ENCODE data around the gene TEKT3.

The TEKT3 gene

GRCh38 chr17:15377200-15377599, 35.8 kb upstream of the TEKT3 start:
- H3K4me1 ChIP-seq (ENCODE audit: control insufficient read depth, insufficient read depth, low read length, unreplicated experiment), result peaks cover 12% of the 10 kb centered on the region
- no peak overlapping the region for H3K4me3 ChIP-seq (ENCODE audit: low read depth, low read length)
- H3K27ac ChIP-seq (ENCODE audit: low read depth, low read length), result no peak overlapping the region
- peak overlapping the region; percentile 72 for H2AFZ ChIP-seq (ENCODE audit: low read length, unreplicated experiment)
- H3K36me3 ChIP-seq (ENCODE audit: insufficient read depth, low read length), result no peaks in the 10 kb centered on the region
- no peaks in the 10 kb centered on the region for H3K27me3 ChIP-seq (ENCODE audit: insufficient read depth, low read length)
- H3K79me2 ChIP-seq (ENCODE audit: control insufficient read depth, insufficient read depth, low read length, unreplicated experiment), result no peaks in the 10 kb centered on the region

GRCh38 chr17:15371376-15372130, 30.2 kb upstream of the TEKT3 start:
- H3K79me2 ChIP-seq (ENCODE audit: control insufficient read depth, insufficient read depth, low read length, unreplicated experiment), result no peaks in the 10 kb centered on the region
- H3K27me3 ChIP-seq (ENCODE audit: insufficient read depth, low read length), result no peaks in the 10 kb centered on the region
- H2AFZ ChIP-seq (ENCODE audit: low read length, unreplicated experiment), result no peak overlapping the region
- H3K36me3 ChIP-seq (ENCODE audit: insufficient read depth, low read length), result no peaks in the 10 kb centered on the region
- no peak overlapping the region for H3K27ac ChIP-seq (ENCODE audit: low read depth, low read length)
- H3K4me3 ChIP-seq (ENCODE audit: low read depth, low read length), result no peak overlapping the region
- H3K4me1 ChIP-seq (ENCODE audit: control insufficient read depth, insufficient read depth, low read length, unreplicated experiment), result no peaks in the 10 kb centered on the region

GRCh38 chr17:15368600-15368999, 27.2 kb upstream of the TEKT3 start:
- Histone ChIP-seq H3K36me3 (ENCODE audit: insufficient read depth, low read length) (no peaks in the 10 kb centered on the region), H3K27ac (ENCODE audit: low read depth, low read length) (no peak overlapping the region), H3K4me1 (ENCODE audit: control insufficient read depth, insufficient read depth, low read length, unreplicated experiment) (no peaks in the 10 kb centered on the region), H2AFZ (ENCODE audit: low read length, unreplicated experiment) (no peak overlapping the region), H3K4me3 (ENCODE audit: low read depth, low read length) (no peak overlapping the region), H3K79me2 (ENCODE audit: control insufficient read depth, insufficient read depth, low read length, unreplicated experiment) (no peaks in the 10 kb centered on the region), H3K27me3 (ENCODE audit: insufficient read depth, low read length) (no peaks in the 10 kb centered on the region)

GRCh38 chr17:15366026-15366425, 24.6 kb upstream of the TEKT3 start:
- H3K79me2 ChIP-seq (ENCODE audit: control insufficient read depth, insufficient read depth, low read length, unreplicated experiment), result no peaks in the 10 kb centered on the region
- no peaks in the 10 kb centered on the region for H3K36me3 ChIP-seq (ENCODE audit: insufficient read depth, low read length)
- no peak overlapping the region for H3K27ac ChIP-seq (ENCODE audit: low read depth, low read length)
- H3K27me3 ChIP-seq (ENCODE audit: insufficient read depth, low read length), result no peaks in the 10 kb centered on the region
- no peak overlapping the region for H2AFZ ChIP-seq (ENCODE audit: low read length, unreplicated experiment)
- H3K4me1 ChIP-seq (ENCODE audit: control insufficient read depth, insufficient read depth, low read length, unreplicated experiment), result no peaks in the 10 kb centered on the region
- no peak overlapping the region for H3K4me3 ChIP-seq (ENCODE audit: low read depth, low read length)

GRCh38 chr17:15364615-15365014, 23.2 kb upstream of the TEKT3 start:
- Histone ChIP-seq H3K27ac (ENCODE audit: low read depth, low read length) (no peak overlapping the region), H3K4me1 (ENCODE audit: control insufficient read depth, insufficient read depth, low read length, unreplicated experiment) (no peaks in the 10 kb centered on the region), H2AFZ (ENCODE audit: low read length, unreplicated experiment) (no peak overlapping the region), H3K36me3 (ENCODE audit: insufficient read depth, low read length) (no peaks in the 10 kb centered on the region), H3K4me3 (ENCODE audit: low read depth, low read length) (no peak overlapping the region), H3K79me2 (ENCODE audit: control insufficient read depth, insufficient read depth, low read length, unreplicated experiment) (no peaks in the 10 kb centered on the region), H3K27me3 (ENCODE audit: insufficient read depth, low read length) (no peaks in the 10 kb centered on the region)

GRCh38 chr17:15363702-15364101, 22.3 kb upstream of the TEKT3 start:
- no peak overlapping the region for H2AFZ ChIP-seq (ENCODE audit: low read length, unreplicated experiment)
- no peak overlapping the region for H3K4me3 ChIP-seq (ENCODE audit: low read depth, low read length)
- no peak overlapping the region for H3K27ac ChIP-seq (ENCODE audit: low read depth, low read length)
- H3K27me3 ChIP-seq (ENCODE audit: insufficient read depth, low read length), result no peaks in the 10 kb centered on the region
- no peaks in the 10 kb centered on the region for H3K4me1 ChIP-seq (ENCODE audit: control insufficient read depth, insufficient read depth, low read length, unreplicated experiment)
- no peaks in the 10 kb centered on the region for H3K79me2 ChIP-seq (ENCODE audit: control insufficient read depth, insufficient read depth, low read length, unreplicated experiment)
- no peaks in the 10 kb centered on the region for H3K36me3 ChIP-seq (ENCODE audit: insufficient read depth, low read length)

GRCh38 chr17:15361592-15361991, 20.2 kb upstream of the TEKT3 start:
- no peaks in the 10 kb centered on the region for H3K36me3 ChIP-seq (ENCODE audit: insufficient read depth, low read length)
- H3K27ac ChIP-seq (ENCODE audit: low read depth, low read length), result no peak overlapping the region
- no peak overlapping the region for H2AFZ ChIP-seq (ENCODE audit: low read length, unreplicated experiment)
- H3K4me1 ChIP-seq (ENCODE audit: control insufficient read depth, insufficient read depth, low read length, unreplicated experiment), result no peaks in the 10 kb centered on the region
- no peaks in the 10 kb centered on the region for H3K27me3 ChIP-seq (ENCODE audit: insufficient read depth, low read length)
- H3K4me3 ChIP-seq (ENCODE audit: low read depth, low read length), result no peak overlapping the region
- H3K79me2 ChIP-seq (ENCODE audit: control insufficient read depth, insufficient read depth, low read length, unreplicated experiment), result no peaks in the 10 kb centered on the region

- no peaks in the 10 kb centered on the region for H3K4me1 ChIP-seq (ENCODE audit: control insufficient read depth, insufficient read depth, low read length, unreplicated experiment)
- H3K36me3 ChIP-seq (ENCODE audit: insufficient read depth, low read length), result no peaks in the 10 kb centered on the region
- no peak overlapping the region for H3K27ac ChIP-seq (ENCODE audit: low read depth, low read length)
- no peak overlapping the region for H2AFZ ChIP-seq (ENCODE audit: low read length, unreplicated experiment)
- no peak overlapping the region for H3K4me3 ChIP-seq (ENCODE audit: low read depth, low read length)
- H3K27me3 ChIP-seq (ENCODE audit: insufficient read depth, low read length), result no peaks in the 10 kb centered on the region
- no peaks in the 10 kb centered on the region for H3K79me2 ChIP-seq (ENCODE audit: control insufficient read depth, insufficient read depth, low read length, unreplicated experiment)
These were observed 19.8 kb upstream of the TEKT3 start for GRCh38 chr17:15361151-15361550.

- H3K27ac ChIP-seq (ENCODE audit: low read depth, low read length), result no peak overlapping the region
- H3K4me1 ChIP-seq (ENCODE audit: control insufficient read depth, insufficient read depth, low read length, unreplicated experiment), result peaks cover 15% of the 10 kb centered on the region
- H3K27me3 ChIP-seq (ENCODE audit: insufficient read depth, low read length), result no peaks in the 10 kb centered on the region
- no peak overlapping the region for H2AFZ ChIP-seq (ENCODE audit: low read length, unreplicated experiment)
- no peaks in the 10 kb centered on the region for H3K36me3 ChIP-seq (ENCODE audit: insufficient read depth, low read length)
- H3K79me2 ChIP-seq (ENCODE audit: control insufficient read depth, insufficient read depth, low read length, unreplicated experiment), result no peaks in the 10 kb centered on the region
- no peak overlapping the region for H3K4me3 ChIP-seq (ENCODE audit: low read depth, low read length)
These were observed 12.9 kb upstream of the TEKT3 start for GRCh38 chr17:15354256-15354655.

GRCh38 chr17:15351925-15352324, 10.5 kb upstream of the TEKT3 start:
- Histone ChIP-seq H3K4me3 (ENCODE audit: low read depth, low read length) (no peak overlapping the region), H3K27me3 (ENCODE audit: insufficient read depth, low read length) (no peaks in the 10 kb centered on the region), H3K27ac (ENCODE audit: low read depth, low read length) (peak overlapping the region; percentile 19; the same call in 1 of the 2 replicates), H3K4me1 (ENCODE audit: control insufficient read depth, insufficient read depth, low read length, unreplicated experiment) (peaks cover 29% of the 10 kb centered on the region), H2AFZ (ENCODE audit: low read length, unreplicated experiment) (no peak overlapping the region), H3K36me3 (ENCODE audit: insufficient read depth, low read length) (no peaks in the 10 kb centered on the region), H3K79me2 (ENCODE audit: control insufficient read depth, insufficient read depth, low read length, unreplicated experiment) (no peaks in the 10 kb centered on the region)

GRCh38 chr17:15351478-15351840, 10.1 kb upstream of the TEKT3 start:
- Histone ChIP-seq H3K4me1 (ENCODE audit: control insufficient read depth, insufficient read depth, low read length, unreplicated experiment) (peaks cover 29% of the 10 kb centered on the region), H3K27ac (ENCODE audit: low read depth, low read length) (no peak overlapping the region), H3K27me3 (ENCODE audit: insufficient read depth, low read length) (no peaks in the 10 kb centered on the region), H2AFZ (ENCODE audit: low read length, unreplicated experiment) (no peak overlapping the region), H3K79me2 (ENCODE audit: control insufficient read depth, insufficient read depth, low read length, unreplicated experiment) (no peaks in the 10 kb centered on the region), H3K36me3 (ENCODE audit: insufficient read depth, low read length) (no peaks in the 10 kb centered on the region), H3K4me3 (ENCODE audit: low read depth, low read length) (no peak overlapping the region)

Measured in ACC112 (cell line).